GM12873 (cell line): ENCODE measurements around the gene ZNF221.

Experiments used
- CTCF ChIP-seq: IDR thresholded peaks from 2 replicates; pipeline ENCODE4 v1.5.1; 2012; ENCODE audit warnings: low read depth, mild to moderate bottlenecking, moderate library complexity, low read length, control low read depth; ENCODE audit not compliant: insufficient read depth; ENCODE audit errors: missing control alignments

The ZNF221 gene

GRCh38 chr19:44003461-44004009 lies 52.5 kb downstream of the ZNF221 start:
- TF ChIP-seq CTCF: peak; percentile 34

- no peak for TF ChIP-seq CTCF
These were observed 54.9 kb downstream of the ZNF221 start for GRCh38 chr19:44005973-44006372.

GRCh38 chr19:44007473-44007872 lies 56.4 kb downstream of the ZNF221 start:
- TF ChIP-seq CTCF: no peak

- no peak for TF ChIP-seq CTCF
These were observed 59.4 kb downstream of the ZNF221 start for GRCh38 chr19:44010468-44010867.
